22Rv1 (cell line): ENCODE measurements around the gene DEFB132.
"Not testable (repeated sequence)": the region's sequence is repeated elsewhere in the genome, so short reads cannot be mapped to it uniquely, and the experiment has no call there.

Source experiments
- H3K27ac ChIP-seq: fragments of 450-650 bp; 2 replicates; pipeline ENCODE4 v1.5.1; 2017
- CTCF ChIP-seq: fragments of 450-650 bp; IDR thresholded peaks from 2 replicates; pipeline ENCODE4 v1.5.1; 2017; ENCODE audit warnings: mild to moderate bottlenecking
- ZFX ChIP-seq: fragments of 450-650 bp; IDR thresholded peaks from 2 replicates; pipeline ENCODE4 v1.6.1; 2017; ENCODE audit warnings: antibody characterized with exemption, borderline replicate concordance

Gene DEFB132

GRCh38 chr20:219290-220115, 38.0 kb upstream of the DEFB132 start:
- peak; percentile 60 for TF ChIP-seq CTCF
- TF ChIP-seq ZFX, result no peak
- no peak overlapping the region for H3K27ac ChIP-seq

GRCh38 chr20:221258-221830, 36.2 kb upstream of the DEFB132 start:
- TF ChIP-seq CTCF (no peak), ZFX (no peak)
- no peak overlapping the region for H3K27ac ChIP-seq

GRCh38 chr20:225879-226278, 31.6 kb upstream of the DEFB132 start:
- not testable (repeated sequence) for H3K27ac ChIP-seq

- TF ChIP-seq ZFX (no peak), CTCF (no peak)
- no peak within 1 kb of the TSS for H3K27ac ChIP-seq
Observed at GRCh38 chr20:226958-227357, 30.6 kb upstream of the DEFB132 start, which contains the start of gene DEFB129. DEFB129 (plus strand) TSS chr20:227258; CDS start chr20:227289, 31 bp downstream.

GRCh38 chr20:227439-228105, 30.0 kb upstream of the DEFB132 start:
- TF ChIP-seq CTCF, result no peak
- TF ChIP-seq ZFX, result no peak
- H3K27ac ChIP-seq, result no peak overlapping the region

- peak; percentile 42 for TF ChIP-seq CTCF
- no peak for TF ChIP-seq ZFX
- no peak overlapping the region for H3K27ac ChIP-seq
Observed at GRCh38 chr20:235891-236290, 21.6 kb upstream of the DEFB132 start.

- no peak overlapping the region for H3K27ac ChIP-seq
Observed at GRCh38 chr20:237489-237888, 20.0 kb upstream of the DEFB132 start.

More at GRCh38 chr20:237489-237888, 20.0 kb upstream of the DEFB132 start:
- TF ChIP-seq CTCF, result no peak
